Muscle of back (tissue), 11 donors: Measurements from ENCODE around the gene CCNY. TPM values are rescaled to one million over a fixed set of nuclear protein-coding genes. Genes with fewer than 3 reads are reported as not detected.

Source experiments
- DNase-seq, 3 donors: peaks; one replicate each; pipeline versions ENCODE4 v3.0.0 to v3.0.0-alpha.2; 2013
- polyA plus RNA-seq, 10 donors: library from polyadenylated mRNA; unstranded; fragments of 120-200 nt; gene quantifications; one replicate each; pipeline ENCODE4 v1.2.1, GENCODE V29; 2013; ENCODE audit not compliant: insufficient read length in 10 of 10

Gene CCNY
- polyA plus RNA-seq, 10 donors: 79.1 to 108 (median 95.8) TPM

DNA sequence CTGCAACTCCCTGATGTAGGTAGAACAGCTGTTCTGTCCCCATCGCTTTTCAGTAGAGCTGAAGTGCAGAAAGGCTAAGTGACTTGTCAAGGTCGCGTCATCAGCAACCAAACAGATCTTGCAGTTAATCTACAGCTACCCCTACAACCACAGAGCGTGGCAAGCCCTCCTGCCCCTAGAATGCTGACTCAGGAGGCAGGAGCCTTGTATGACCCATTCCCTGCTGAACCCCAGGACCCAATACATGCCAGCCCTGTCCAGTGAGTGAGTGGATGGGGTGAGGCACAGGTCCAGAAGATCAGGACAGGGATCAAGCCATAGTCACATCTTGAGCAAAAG is 242.3 kb downstream of the CCNY start:
- DNase-seq: no peak

DNA sequence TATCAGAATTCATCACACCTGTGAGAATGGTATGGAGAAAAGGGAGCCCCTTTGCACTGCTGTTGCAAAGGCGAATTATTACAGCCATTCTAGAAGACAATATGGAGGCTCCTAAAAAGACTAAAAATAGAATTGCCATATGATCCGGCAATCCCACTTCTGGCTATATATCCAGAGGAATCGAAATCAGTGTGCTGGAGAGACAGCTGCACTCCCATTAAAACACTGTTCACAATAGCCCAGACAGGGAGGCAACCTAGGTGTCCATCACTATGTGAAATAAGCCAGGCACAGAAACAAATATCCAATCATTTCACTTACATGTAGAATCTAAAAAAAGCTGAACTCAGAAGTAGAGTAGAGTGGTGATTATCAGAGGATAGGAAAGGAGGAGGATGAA is 242.8 kb downstream of the CCNY start:
- peak in 1 of 3 donors; percentile 34 for DNase-seq

DNA sequence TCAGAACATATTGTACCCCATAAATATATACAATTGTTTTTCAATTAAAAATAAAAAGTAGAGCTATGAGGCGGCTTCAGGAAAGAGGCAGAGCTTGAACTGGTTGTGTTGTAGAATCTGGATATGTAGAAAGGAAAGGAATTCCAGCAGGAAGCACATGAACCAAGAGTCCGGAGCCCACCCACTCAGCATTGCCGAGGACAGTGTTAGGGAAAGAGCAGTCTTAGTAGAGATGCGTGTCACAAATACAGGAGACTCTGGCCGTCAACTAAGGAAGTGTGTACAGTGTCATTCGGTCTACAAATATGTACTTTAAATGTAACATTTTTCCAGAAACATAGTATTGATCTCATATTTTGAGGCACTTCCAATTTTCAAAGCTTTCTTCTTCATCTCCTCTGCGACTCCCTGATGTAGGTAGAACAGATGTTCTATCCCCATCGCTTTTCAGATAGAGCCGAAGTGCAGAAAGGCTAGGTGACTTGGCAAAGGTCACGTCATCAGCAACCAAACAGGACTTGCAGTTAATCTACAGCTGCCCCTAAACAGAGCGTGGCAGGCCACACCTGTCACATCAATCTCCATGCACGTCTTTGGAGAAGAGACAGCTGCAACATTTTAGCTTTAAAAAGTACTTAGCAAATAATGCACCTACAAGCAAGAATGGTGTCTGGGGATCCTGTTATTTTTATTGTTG is 243.6 kb downstream of the CCNY start:
- DNase-seq: peak in 2 of 3 donors; percentile 52 to 57

DNA sequence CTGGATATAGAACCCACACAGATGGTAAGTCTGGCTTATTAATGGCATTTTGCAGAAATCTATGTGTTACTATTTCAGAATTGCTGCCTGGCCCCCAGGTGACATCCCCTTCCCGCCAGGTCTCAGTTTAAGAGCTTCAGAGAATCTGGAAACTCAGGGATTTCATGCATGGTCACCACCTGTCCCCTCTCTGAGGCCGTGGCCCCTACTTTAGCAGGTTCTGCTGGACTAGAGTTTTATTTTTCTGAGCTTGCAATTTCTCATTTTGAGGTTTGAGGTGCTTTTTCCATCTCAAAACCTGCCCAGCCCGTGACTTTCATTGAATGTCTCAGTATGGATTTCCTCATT is 244.1 kb downstream of the CCNY start:
- no peak for DNase-seq

DNA sequence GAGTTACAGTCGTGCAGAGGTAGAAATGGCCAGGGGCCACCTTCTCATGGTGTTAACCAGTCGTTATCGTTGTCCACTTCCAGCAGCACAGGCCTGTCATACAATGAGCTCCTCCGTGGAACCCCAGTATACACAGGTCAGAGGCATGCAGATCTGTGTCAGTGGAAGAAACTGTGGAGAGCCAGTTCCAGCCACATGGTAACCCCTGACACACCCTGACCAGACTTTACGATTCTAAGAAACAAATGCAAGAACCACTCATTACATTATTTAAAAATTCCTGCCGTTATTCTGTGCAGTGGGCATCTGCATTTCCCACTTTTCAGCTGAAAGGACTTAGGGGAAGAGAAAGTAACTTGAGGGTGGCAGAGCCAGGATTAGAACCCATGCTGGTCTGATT is 245.3 kb downstream of the CCNY start:
- no peak for DNase-seq

DNA sequence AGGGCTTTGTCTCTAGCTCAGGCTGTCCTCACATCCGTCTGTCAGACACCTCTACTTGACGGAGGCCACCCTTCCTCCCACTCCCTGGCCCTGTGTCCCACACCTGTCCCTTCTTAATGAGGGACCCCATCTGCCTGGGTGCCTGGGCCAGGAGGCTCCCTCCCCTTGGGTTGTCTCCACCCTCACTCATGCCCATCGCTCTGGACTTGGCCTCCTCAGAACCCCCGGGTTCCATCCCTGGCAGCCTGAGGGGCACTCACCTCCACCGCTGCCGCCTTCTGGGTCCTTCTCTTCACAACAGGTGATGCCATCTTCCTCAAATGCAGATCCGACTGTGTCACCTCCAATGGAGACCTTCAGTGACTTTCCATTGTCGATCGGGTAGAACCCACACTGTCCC is 248.6 kb downstream of the CCNY start:
- DNase-seq: no peak

DNA sequence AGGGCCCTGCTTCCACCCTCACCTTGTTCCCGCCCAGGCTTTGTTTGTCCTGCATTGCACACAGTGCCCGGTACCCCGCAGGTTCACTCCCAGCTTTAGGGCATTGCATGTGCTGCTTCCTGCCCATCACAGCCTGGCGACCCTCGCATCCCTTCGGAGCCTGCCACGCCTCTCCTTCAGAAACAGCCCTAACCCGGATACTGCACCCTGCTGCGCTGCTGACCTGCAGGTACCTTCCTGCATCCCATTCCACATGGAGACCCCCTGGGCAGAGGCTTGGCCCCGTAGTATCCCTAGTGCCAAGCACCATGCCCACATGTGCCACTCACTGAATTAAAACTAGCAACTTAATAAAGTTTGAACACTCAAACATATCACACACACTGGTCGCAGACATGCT is 249.0 kb downstream of the CCNY start:
- DNase-seq: no peak

DNA sequence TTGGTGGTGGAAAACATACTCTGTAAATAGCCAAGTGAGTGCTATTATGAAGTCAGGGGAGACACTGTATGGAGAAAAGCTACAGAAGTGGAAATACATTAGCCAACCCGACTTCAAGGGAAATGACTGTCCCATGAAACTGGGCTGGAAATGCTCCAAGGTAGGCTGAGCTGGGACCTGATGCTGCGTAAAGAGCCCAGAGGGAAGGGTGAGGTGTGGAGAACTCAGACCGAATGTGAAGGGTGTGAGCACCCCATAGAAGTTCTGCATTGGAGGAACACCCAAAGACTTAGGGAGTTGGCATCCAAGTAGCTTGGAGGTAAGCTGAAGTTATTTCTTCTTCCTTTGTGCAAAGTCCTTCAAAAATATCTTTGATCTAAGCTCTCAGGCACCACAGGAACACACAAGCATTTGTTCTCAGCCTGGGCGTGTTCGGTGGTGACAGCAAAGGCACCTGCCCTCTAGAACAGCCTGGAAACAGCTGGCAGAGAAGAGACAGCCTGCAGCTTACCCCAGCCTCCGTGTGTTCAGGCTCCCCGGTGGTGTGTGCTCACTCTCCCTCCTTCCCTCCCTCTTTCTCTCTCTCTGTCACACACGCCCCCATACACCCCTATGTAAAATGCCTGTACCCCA is 249.7 kb downstream of the CCNY start:
- DNase-seq: no peak

DNA sequence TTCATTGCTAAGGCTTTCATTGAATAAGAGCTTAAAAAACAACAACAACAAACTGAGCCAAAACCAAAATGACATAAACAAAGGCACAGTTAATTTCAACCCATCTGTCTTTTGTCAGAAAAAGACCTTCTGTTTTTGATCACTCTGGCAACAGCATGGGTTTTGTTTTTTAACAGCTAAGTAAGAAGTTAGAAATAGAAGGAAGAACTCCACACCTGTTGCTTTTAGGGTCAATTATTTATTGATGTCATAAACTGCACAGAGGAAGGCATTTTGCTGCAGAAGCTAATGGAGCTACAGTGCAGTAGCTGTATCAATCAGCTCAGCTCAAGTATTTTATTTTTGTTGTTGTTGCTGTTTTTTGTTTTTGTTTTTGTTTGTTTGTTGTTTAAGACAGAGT is 252.5 kb downstream of the CCNY start:
- no peak for DNase-seq

DNA sequence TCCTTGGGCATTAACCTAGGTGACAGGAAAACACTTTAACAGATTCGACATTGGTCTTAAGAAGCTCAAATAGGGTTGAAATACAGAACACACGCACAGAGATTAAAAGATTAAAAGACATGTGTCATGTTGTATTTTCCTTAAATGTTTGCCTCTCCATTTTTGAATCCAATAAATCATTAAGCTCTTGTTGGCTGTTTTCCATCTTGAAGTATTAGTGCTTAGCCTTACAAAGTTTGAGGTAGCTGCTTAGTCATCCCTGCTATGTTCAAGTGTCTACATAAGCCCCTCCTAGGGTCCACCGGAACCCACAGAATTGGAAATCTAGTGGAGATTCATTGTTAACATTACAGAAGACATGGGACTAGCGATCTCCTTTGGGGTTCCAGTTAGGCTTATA is 256.1 kb downstream of the CCNY start:
- DNase-seq: no peak

DNA sequence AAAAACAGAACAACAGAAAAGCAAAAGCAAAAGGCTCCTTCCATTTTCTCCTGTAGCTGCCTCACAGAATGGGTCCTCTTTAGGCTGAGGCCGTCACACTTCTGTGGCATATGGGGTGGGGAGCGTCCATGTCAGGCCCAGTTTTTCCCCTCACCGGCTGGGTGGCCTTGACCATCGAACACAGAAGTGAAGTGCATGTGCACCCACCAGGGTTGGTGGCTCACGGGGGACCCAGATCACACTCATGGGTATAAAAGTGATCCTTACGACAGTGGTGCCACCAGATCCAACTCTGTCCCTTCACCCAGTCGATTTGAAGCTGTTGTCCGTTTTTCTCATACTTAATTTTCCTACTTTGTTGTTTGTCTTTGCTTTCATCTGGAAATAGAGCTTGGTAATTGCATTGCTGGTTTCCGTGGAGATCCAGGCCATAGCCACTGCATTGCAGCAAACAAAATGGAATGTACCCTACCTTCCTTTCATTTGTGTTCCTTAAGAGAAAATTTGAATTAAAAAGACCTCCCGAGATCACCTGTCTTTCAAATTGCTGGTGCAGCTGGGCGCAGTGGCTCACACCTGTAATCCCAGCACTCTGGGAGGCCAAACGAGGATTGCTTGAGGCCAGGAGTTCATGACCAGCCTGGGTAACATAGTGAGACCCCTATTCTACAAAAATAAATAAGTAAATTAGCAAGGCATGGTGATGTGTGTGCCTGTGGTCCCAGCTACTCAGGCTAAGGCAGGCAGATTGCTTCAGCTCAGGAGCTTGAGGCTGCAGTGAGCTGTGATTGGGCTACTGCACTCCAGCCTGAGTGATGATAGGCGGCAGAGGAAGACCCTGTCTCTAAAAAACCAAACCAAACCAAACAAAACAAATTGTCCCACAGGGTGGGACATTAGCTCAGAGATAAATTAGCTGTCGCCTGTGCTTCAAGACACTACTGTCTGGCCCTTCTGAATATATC is 258.1 kb downstream of the CCNY start:
- DNase-seq: no peak

DNA sequence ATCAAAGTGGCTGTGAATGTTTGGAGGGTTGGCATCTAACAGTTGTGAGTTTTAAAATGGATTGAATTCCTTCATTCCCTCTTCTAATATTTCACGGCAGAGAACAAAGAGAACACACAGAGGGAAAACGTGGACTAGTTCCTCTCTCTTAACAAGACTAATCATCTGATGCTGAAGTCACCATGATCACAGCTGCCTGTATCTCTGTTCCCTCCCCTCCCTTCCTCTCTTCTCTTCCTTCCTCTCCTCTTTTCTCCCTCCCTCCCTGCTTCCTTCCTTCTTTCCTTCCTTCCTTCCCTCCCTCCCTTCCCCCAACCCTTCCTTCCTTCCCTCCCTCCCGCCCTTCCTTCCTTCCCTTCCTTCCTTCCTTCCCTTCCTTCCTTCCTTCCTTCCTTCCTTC is 258.8 kb downstream of the CCNY start:
- DNase-seq: no peak

DNA sequence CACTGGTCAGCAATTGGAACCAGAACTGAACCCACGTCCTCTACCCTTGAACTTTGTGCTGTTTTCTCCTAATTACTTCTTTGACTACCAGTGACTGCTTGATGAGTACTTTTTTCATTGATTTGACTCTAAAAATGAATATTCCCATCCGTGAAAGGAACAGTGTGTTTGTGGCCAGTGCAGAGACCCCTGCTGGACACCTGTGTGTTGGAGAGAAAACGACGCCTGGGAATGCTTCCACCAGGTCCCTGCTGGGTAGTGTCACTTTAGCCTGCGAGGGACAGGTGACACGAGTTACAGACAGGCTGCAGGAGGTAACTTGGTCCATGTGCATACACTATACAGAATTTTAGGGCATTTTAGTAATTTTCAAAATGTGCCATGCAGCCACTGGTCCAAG is 262.1 kb downstream of the CCNY start:
- no peak for DNase-seq

DNA sequence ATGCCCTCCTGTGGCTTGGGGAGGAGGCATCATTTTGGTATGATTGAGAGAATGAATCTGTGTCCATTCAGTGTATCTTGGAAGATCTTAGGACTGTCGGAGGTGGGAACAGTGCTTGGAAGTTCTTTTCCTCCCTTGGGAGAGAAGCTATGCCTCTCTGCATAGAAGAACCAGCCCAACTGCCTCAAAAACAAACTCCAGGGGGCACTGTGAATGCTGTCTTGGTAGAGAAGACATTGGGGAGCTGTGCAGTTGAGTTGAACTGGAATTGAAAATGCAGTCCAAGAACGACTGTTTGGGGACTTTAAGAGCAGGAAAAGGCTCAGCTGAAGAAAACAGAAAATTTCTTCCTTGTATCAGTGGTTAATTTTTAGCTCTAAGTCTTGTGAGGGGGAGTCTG is 263.9 kb downstream of the CCNY start:
- no peak for DNase-seq

DNA sequence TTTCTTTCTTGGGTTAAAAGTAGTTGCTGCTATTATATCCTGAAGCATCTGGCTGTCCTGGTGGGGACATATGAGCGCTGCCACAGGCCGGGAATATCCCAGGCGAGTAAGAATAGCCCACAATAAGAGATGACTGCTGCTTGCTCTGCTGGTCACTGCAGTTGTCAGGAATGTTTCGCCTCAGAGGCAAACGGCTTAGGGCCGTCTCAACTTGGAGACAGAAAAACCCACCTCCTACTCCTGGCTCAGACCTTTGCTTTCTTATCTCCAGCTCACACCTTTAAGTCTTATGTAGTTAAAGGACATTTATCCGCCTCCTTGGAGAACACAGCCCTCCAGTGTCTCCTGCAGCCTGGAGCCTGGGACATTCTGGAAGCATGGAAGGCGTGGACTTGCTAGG is 268.9 kb downstream of the CCNY start, which contains the start of gene GJD4:
Gene GJD4, plus strand, starts transcription at position 151 of the 400 bp plus-strand sequence. Its CDS starts 227 bp downstream, at position 378.
- DNase-seq: peak in 2 of 3 donors; percentile 14 to 26

DNA sequence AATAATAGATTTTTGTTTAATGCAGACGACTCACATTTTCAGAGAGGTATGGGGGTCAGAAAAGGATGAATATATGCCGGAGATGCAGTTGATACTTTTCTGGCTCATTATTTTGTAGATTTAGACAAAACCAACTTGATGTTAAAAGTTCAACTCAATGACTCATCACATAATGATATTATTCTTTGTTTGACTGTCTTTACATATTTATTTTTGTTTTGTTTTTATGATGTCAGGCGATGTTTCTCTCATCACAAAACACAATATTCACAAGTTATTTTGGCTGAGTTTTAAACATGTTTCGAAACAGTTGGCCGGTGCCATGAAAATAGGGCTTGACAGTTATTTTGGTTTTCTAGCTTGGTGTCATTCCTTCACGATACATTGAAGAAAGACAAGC is 270.1 kb downstream of the CCNY start:
- DNase-seq: no peak

DNA sequence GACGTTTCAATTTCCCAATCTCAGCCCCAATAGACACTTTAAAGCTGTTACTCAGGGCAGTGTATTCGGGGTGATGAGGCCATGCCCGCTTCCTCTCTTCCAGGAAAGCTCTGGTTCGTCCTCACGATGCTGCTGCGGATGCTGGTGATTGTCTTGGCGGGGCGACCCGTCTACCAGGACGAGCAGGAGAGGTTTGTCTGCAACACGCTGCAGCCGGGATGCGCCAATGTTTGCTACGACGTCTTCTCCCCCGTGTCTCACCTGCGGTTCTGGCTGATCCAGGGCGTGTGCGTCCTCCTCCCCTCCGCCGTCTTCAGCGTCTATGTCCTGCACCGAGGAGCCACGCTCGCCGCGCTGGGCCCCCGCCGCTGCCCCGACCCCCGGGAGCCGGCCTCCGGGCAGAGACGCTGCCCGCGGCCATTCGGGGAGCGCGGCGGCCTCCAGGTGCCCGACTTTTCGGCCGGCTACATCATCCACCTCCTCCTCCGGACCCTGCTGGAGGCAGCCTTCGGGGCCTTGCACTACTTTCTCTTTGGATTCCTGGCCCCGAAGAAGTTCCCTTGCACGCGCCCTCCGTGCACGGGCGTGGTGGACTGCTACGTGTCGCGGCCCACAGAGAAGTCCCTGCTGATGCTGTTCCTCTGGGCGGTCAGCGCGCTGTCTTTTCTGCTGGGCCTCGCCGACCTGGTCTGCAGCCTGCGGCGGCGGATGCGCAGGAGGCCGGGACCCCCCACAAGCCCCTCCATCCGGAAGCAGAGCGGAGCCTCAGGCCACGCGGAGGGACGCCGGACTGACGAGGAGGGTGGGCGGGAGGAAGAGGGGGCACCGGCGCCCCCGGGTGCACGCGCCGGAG is 271.4 kb downstream of the CCNY start:
- DNase-seq: peak in 2 of 3 donors; percentile 9 to 70

DNA sequence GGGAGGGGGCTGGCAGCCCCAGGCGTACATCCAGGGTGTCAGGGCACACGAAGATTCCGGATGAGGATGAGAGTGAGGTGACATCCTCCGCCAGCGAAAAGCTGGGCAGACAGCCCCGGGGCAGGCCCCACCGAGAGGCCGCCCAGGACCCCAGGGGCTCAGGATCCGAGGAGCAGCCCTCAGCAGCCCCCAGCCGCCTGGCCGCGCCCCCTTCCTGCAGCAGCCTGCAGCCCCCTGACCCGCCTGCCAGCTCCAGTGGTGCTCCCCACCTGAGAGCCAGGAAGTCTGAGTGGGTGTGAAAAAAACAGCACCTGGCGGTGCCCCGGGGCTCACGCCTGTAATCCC is 272.0 kb downstream of the CCNY start:
- no peak for DNase-seq

DNA sequence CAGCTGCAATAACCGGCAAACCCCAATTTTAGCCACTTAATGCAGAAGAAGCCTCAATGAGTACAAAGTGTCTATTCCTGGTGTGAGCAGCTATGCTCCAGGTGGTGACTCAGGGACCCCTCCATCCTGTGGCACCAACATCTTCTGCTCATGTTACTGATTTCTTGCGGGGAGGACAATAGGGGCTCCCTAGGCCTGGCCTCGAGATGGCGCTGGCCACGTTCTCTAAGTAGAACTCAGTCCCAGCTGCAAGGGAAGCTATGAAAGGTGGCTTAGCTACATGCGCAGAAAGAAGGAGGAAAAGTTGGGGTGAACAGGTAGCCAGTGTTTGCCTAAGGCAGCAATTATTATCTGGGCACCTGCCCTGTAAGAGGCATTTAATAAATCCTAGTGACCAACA is 275.4 kb downstream of the CCNY start:
- no peak for DNase-seq

DNA sequence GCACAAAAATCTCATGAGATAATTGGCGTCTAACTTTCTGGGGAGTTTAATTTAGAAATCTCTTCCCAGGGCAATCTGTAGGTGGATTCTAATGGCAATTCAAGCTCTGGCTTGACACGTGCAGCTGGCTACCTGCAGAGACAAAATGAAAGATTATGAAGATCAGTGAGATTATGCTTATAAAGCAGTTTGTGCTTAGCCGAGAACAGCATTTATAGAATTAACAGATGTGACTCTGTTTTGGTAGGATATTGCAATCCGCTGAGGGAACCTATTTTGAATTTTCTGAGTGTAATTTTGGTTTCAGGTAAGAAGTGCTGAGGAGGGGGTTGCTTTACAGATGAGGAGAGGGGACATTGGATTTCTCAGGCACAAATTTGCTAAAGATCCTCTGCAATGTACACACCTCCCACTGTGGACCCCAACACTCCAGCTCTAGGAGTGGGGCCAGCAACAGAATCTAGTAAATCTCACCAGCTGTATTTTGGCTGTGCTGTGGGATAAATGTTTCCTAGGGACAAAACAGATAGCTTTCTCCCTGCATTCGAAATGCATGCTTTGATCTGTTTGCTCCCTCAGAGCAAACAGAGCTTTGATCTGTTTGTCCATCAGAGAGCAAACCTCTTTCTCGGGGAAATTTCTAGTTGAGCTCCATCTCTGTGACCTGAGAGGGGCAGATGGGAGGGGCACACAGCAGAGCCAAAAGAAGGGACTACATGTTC is 276.2 kb downstream of the CCNY start:
- peak in 1 of 3 donors; percentile 27 for DNase-seq

DNA sequence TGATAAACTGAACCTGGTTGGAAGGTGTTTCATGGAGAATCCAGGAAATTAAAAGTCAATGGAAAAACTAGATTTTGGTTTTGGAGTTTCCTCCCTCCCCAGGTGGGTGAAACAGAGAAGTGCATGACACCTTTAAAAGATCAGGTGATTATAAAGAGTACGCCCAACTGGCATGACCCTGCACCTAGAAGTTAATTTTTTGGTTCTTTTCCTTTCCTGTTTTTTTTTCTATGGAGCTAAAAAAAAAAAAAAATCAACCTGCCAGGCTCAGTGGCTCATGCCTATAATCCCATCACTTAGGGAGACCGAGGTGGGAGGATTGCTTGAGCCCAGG is 276.8 kb downstream of the CCNY start:
- no peak for DNase-seq
